DND-41 (cell line): ENCODE measurements around the gene KLK2.

ENCODE experiments used
- CTCF ChIP-seq: IDR thresholded peaks from 2 replicates; pipeline ENCODE4 v1.5.1; 2012; ENCODE audit warnings: borderline replicate concordance, low read length, moderate library complexity, mild to moderate bottlenecking; ENCODE audit not compliant: poor library complexity, severe bottlenecking; ENCODE audit errors: extremely low read depth
- EZH2 ChIP-seq: IDR thresholded peaks from 3 replicates; pipeline ENCODE4 v1.6.1; 2012; ENCODE audit warnings: borderline replicate concordance, low read depth, mild to moderate bottlenecking, moderate library complexity, low read length, inconsistent platforms; ENCODE audit not compliant: severe bottlenecking

GRCh38 chr19:50876456-50876855, 3.2 kb downstream of the KLK2 start:
- TF ChIP-seq CTCF, result no peak
- no peak for TF ChIP-seq EZH2
